Endothelial cell of umbilical vein (primary cell): Measurements from ENCODE around the gene THSD7B. TPM values are rescaled to one million over a fixed set of nuclear protein-coding genes. Genes with fewer than 3 reads are reported as not detected.

Experiments
- BruUV-seq: library from RNA; stranded (reverse); fragments of 400-500 nt; replicated peaks from 2 replicates; lab custom pipeline; 2021; lab: Mats Ljungman, UMichigan
- CTCF ChIA-PET: fragments of 300-600, 350-600 bp; sonication (Branson Sonifier 250); formaldehyde crosslinking; loops from one replicate; lab custom pipeline; 2021; ENCODE audit warnings: antibody characterized with exemption, inconsistent platforms; lab: Charles Lee
- POLR2A ChIA-PET: fragments of 300-600, 350-600 bp; sonication (Branson Sonifier 250); formaldehyde crosslinking; loops from one replicate; lab custom pipeline; 2021; ENCODE audit warnings: antibody characterized with exemption, inconsistent platforms; lab: Charles Lee
- DNase-seq: peaks from one replicate; pipeline ENCODE4 v3.0.0-alpha.2; 2011; ENCODE audit warnings: low read depth, low spot score
- FAIRE-seq: peaks from 2 replicates; lab custom pipeline; 2011; peaks lifted over from hg19 to GRCh38; lab: Jason Lieb, UNC
- H2AFZ ChIP-seq: 2 replicates; pipeline ENCODE4 v1.6.0; 2012; ENCODE audit warnings: low read depth, low read length, control low read depth, inconsistent platforms
- H3K27ac ChIP-seq: 2 replicates; pipeline ENCODE4 v1.5.1; 2011; ENCODE audit warnings: low read depth, mild to moderate bottlenecking, control low read depth, low read length, moderate library complexity; ENCODE audit not compliant: insufficient read depth
- H3K27me3 ChIP-seq, 2 experiments: 2 replicates each; pipeline versions ENCODE4 v1.6.0 to v1.6.1; 2011; ENCODE audit warnings: low read length in 2 of 2, mixed read lengths in 1 of 2; ENCODE audit not compliant: control insufficient read depth in 2 of 2, insufficient read depth in 2 of 2
- H3K36me3 ChIP-seq, 2 experiments: 2 replicates in 1 of 2; 3 replicates in 1 of 2; pipeline ENCODE4 v1.5.1; 2011; ENCODE audit warnings: low read length in 2 of 2, mild to moderate bottlenecking in 1 of 2, moderate library complexity in 1 of 2; ENCODE audit not compliant: control insufficient read depth in 2 of 2, insufficient read depth in 2 of 2; ENCODE audit errors: extremely low read depth in 1 of 2
- H3K4me1 ChIP-seq: 3 replicates; pipeline ENCODE4 v1.5.1; 2011; ENCODE audit warnings: mild to moderate bottlenecking, low read length; ENCODE audit not compliant: control insufficient read depth, insufficient read depth; ENCODE audit errors: extremely low read depth
- H3K4me2 ChIP-seq: 2 replicates; pipeline ENCODE4 v1.6.1; 2011; ENCODE audit warnings: low read length, control low read depth, mixed read lengths; ENCODE audit not compliant: insufficient read depth
- H3K4me3 ChIP-seq, 3 experiments: fragments of 200-600 bp in 1 of 3; sonication (generic), shearing (Covaris generic) in 1 of 3; replicated peaks in 1 of 3; 2 replicates each; pipeline ENCODE4 v1.5.1; 2011 to 2016; ENCODE audit warnings: control low read depth in 3 of 3, low read length in 3 of 3, mild to moderate bottlenecking in 2 of 3, inconsistent platforms in 1 of 3, low read depth in 1 of 3, moderate library complexity in 1 of 3; ENCODE audit not compliant: insufficient read depth in 1 of 3
- H3K79me2 ChIP-seq: 2 replicates; pipeline ENCODE4 v1.6.0; 2012; ENCODE audit warnings: low read length, inconsistent platforms; ENCODE audit not compliant: control insufficient read depth, insufficient read depth
- H3K9ac ChIP-seq: replicated peaks from 2 replicates; pipeline ENCODE3; 2011; ENCODE audit warnings: low read length, control low read depth; ENCODE audit not compliant: insufficient read depth; ENCODE audit errors: extremely low read depth
- H3K9me1 ChIP-seq: replicated peaks from 3 replicates; pipeline ENCODE4 v1.6.0; 2011; ENCODE audit warnings: mild to moderate bottlenecking, low read length; ENCODE audit not compliant: control insufficient read depth, insufficient read depth; ENCODE audit errors: extremely low read depth
- H3K9me3 ChIP-seq: replicated peaks from 2 replicates; pipeline ENCODE4 v1.5.1; 2012; ENCODE audit warnings: low read length, inconsistent platforms; ENCODE audit not compliant: control insufficient read depth, insufficient read depth
- H4K20me1 ChIP-seq: replicated peaks from 2 replicates; pipeline ENCODE3; 2011; ENCODE audit warnings: mild to moderate bottlenecking, low read length; ENCODE audit not compliant: control insufficient read depth, insufficient read depth; ENCODE audit errors: extremely low read depth
- CTCF ChIP-seq, 2 donors: IDR thresholded peaks; 1 replicate in 1 of 2; 2 replicates in 1 of 2; pipeline ENCODE4 v1.5.1; 2011; ENCODE audit warnings: low read length in 2 of 2, mild to moderate bottlenecking in 2 of 2, moderate library complexity in 2 of 2, control low read depth in 1 of 2, inconsistent platforms in 1 of 2, low read depth in 1 of 2; ENCODE audit not compliant: insufficient read depth in 1 of 2; ENCODE audit errors: extremely low read depth in 1 of 2
- EZH2 ChIP-seq: IDR thresholded peaks from 2 replicates; pipeline ENCODE4 v1.6.1; 2012; ENCODE audit warnings: borderline replicate concordance, low read depth, mild to moderate bottlenecking, moderate library complexity, low read length, inconsistent platforms; ENCODE audit not compliant: severe bottlenecking
- FOS ChIP-seq: IDR thresholded peaks from 2 replicates; pipeline ENCODE4 v1.6.1; 2011; ENCODE audit warnings: mild to moderate bottlenecking, low read length, moderate library complexity, borderline replicate concordance; ENCODE audit not compliant: insufficient read depth
- GATA2 ChIP-seq: IDR thresholded peaks from 2 replicates; pipeline ENCODE4 v1.7.0; 2011; ENCODE audit warnings: low read depth, mild to moderate bottlenecking, moderate library complexity, mixed read lengths, low read length; ENCODE audit not compliant: insufficient read length, insufficient read depth
- JUN ChIP-seq: IDR thresholded peaks from 2 replicates; pipeline ENCODE4 v1.6.1; 2011; ENCODE audit warnings: borderline replicate concordance, low read depth; ENCODE audit not compliant: insufficient read length, insufficient read depth
- MAX ChIP-seq: IDR thresholded peaks from 2 replicates; pipeline ENCODE4 v1.6.1; 2011; ENCODE audit not compliant: insufficient read depth, insufficient read length
- MYC ChIP-seq: IDR thresholded peaks from one replicate; pipeline ENCODE4 v1.6.1; 2011; ENCODE audit warnings: mild to moderate bottlenecking, low read depth, low read length
- POLR2A ChIP-seq: IDR thresholded peaks from 2 replicates; pipeline ENCODE4 v1.6.1; 2012; ENCODE audit warnings: low read depth, mild to moderate bottlenecking, control low read depth, low read length
- POLR2AphosphoS5 ChIP-seq: IDR thresholded peaks from 2 replicates; pipeline ENCODE4 v1.6.1; 2012; ENCODE audit warnings: low read depth, mild to moderate bottlenecking, control low read depth, low read length, moderate library complexity; ENCODE audit not compliant: insufficient read depth
- dilution Hi-C: fragments of 300-500 bp; cut with MboI; formaldehyde crosslinking; loops from one replicate; pipeline ENCODE4 v1.15.0; 2019; ENCODE audit warnings: low sequenced_read_pairs; ENCODE audit not compliant: extremely low pct_ligation_motif_present
- intact Hi-C: fragments of 100-400 bp; cut with micrococcal nuclease; formaldehyde crosslinking; loops from one replicate; pipeline ENCODE4 v1.10.0; 2022
- polyA plus RNA-seq, 4 experiments: library from polyadenylated mRNA; depleted of rRNA in 3 of 4; stranded (reverse) in 3 of 4; unstranded in 1 of 4; fragments of >200 nt; gene quantifications; 2 replicates each; pipeline versions ENCODE4 v1.2.1 to v1.2.3, GENCODE V29; 2011 to 2012; ENCODE audit warnings: missing spikeins in 1 of 4
- total RNA-seq: library from RNA; stranded (reverse); gene quantifications from 2 replicates; pipeline ENCODE4 v1.2.3, GENCODE V29; 2021

The THSD7B gene
- total and polyA plus RNA-seq, 2 donors (not counting 3 experiments of a cell fraction or from before 2014, with no cell fraction given): 0.04 TPM; not detected in 1

- dilution Hi-C loops: no loop called here
- Histone ChIP-seq H4K20me1 (no peaks in the 10 kb centered on the region), H3K27ac (no peak overlapping the region), H3K36me3 (no peaks in the 10 kb centered on the region), H3K4me2 (no peak overlapping the region), H2AFZ (no peak overlapping the region), H3K9me1 (no peaks in the 10 kb centered on the region), H3K9me3 (no peaks in the 10 kb centered on the region), H3K79me2 (no peaks in the 10 kb centered on the region), H3K4me1 (no peaks in the 10 kb centered on the region), H3K9ac (no peak overlapping the region), H3K27me3 (no peaks in the 10 kb centered on the region), H3K4me3 (no peak overlapping the region)
- TF ChIP-seq GATA2 (no peak), JUN (no peak), EZH2 (no peak), POLR2AphosphoS5 (no peak), FOS (no peak), MYC (no peak), POLR2A (no peak), CTCF (IDR thresholded peaks at IDR 0.05; ENCODE audit: extremely low read depth in 1 of 2, insufficient read depth in 1 of 2, low read depth in 1 of 2, low read length in 2 of 2) (no peak), MAX (no peak)
- ChIA-PET CTCF (no interaction called here), POLR2A (no interaction called here)
- no TSS peak for BruUV-seq
- no peak for FAIRE-seq
- intact Hi-C loops: no loop called here
- no peak for DNase-seq
Measured at GRCh38 chr2:136777391-136777790, 12.0 kb downstream of the THSD7B start.
